ENCODE results near the gene PTPRT. TPM values are rescaled to one million over a fixed set of nuclear protein-coding genes. Genes with fewer than 3 reads are reported as not detected.

The PTPRT gene
- total and polyA plus RNA-seq, 8 donors = 0.23 to 1.8 (median 0.95) TPM

GRCh38 chr20:42441196-42441863, 748.4 kb downstream of the PTPRT start:
- no peaks in the 10 kb centered on the region for H3K9me3 ChIP-seq

GRCh38 chr20:42435230-42435629, 754.5 kb downstream of the PTPRT start:
- Histone ChIP-seq H3K4me3 (no peak overlapping the region), H3K27me3 (no peaks in the 10 kb centered on the region), H3K9me3 (no peaks in the 10 kb centered on the region), H3K4me1 (no peaks in the 10 kb centered on the region), H3K36me3 (no peaks in the 10 kb centered on the region), H3K27ac (no peak overlapping the region)
- ATAC-seq (no peak), FAIRE-seq (no peak), DNase-seq (no peak)
- intact Hi-C loops (cut with DNase I) = no loop called here
- TF ChIP-seq CTCF (IDR thresholded peaks at IDR 0.05) = no peak
- 75 to 81% methylated on average over 1 of the region's 1 CpG for WGBS, 2 donors

More at GRCh38 chr20:42441196-42441863, 748.4 kb downstream of the PTPRT start:
- no peaks in the 10 kb centered on the region for H3K36me3 ChIP-seq
- no peak for TF ChIP-seq CTCF (IDR thresholded peaks at IDR 0.05)
- no peaks in the 10 kb centered on the region for H3K4me1 ChIP-seq
- intact Hi-C loops (cut with DNase I) = loop anchor here in 1 of 3 donors (10.0 kb wide), 1 partner anchor 227 kb away; no protein-coding TSS in a partner anchor
- H3K27me3 ChIP-seq = no peaks in the 10 kb centered on the region
- no peak overlapping the region for H3K4me3 ChIP-seq
- FAIRE-seq (no peak), ATAC-seq (no peak), DNase-seq (no peak)
- no peak overlapping the region for H3K27ac ChIP-seq
- WGBS, 2 donors = 79 to 82% methylated on average over 11 of the region's 11 CpGs

- FAIRE-seq = no peak
- no peaks in the 10 kb centered on the region for H3K27me3 ChIP-seq
- H3K9me3 ChIP-seq = no peaks in the 10 kb centered on the region
- intact Hi-C loops (cut with DNase I) = no loop called here
- H3K4me3 ChIP-seq = no peak overlapping the region
- TF ChIP-seq CTCF (IDR thresholded peaks at IDR 0.05) = no peak
- H3K4me1 ChIP-seq = no peaks in the 10 kb centered on the region
- H3K27ac ChIP-seq = no peak overlapping the region
- H3K36me3 ChIP-seq = no peaks in the 10 kb centered on the region
- no peak for DNase-seq
- peak in 3 of 4 donors; percentile 26 to 63 (median 38) for ATAC-seq
- WGBS, 2 donors = 69 to 71% methylated on average over 6 of the region's 6 CpGs
These were observed 757.0 kb downstream of the PTPRT start for GRCh38 chr20:42432496-42433334.

- ATAC-seq (no peak), DNase-seq (no peak), FAIRE-seq (no peak)
- no peak overlapping the region for H3K4me3 ChIP-seq
- no peaks in the 10 kb centered on the region for H3K27me3 ChIP-seq
- 85 to 94% methylated on average over 2 of the region's 2 CpGs for WGBS, 2 donors
- TF ChIP-seq CTCF (IDR thresholded peaks at IDR 0.05) = no peak
- no peaks in the 10 kb centered on the region for H3K4me1 ChIP-seq
- H3K9me3 ChIP-seq = no peaks in the 10 kb centered on the region
- no peak overlapping the region for H3K27ac ChIP-seq
- no peaks in the 10 kb centered on the region for H3K36me3 ChIP-seq
- intact Hi-C loops (cut with DNase I) = no loop called here
These were observed 759.1 kb downstream of the PTPRT start for GRCh38 chr20:42430598-42430997.

All from pancreas (tissue), 10 donors.